H1 (cell line): ENCODE results near the gene ZNF581. TPM values are rescaled to one million over a fixed set of nuclear protein-coding genes. Genes with fewer than 3 reads are reported as not detected.

ENCODE experiments used
- CTCF ChIA-PET: fragments of 300-600 bp; sonication (Branson Sonifier 250); formaldehyde crosslinking; loops from one replicate; lab custom pipeline; 2021; ENCODE audit not compliant: partially characterized antibody; lab: Charles Lee
- POLR2A ChIA-PET: fragments of 300-600 bp; sonication (Branson Sonifier 250); formaldehyde crosslinking; loops from one replicate; lab custom pipeline; 2021; ENCODE audit warnings: inconsistent platforms; ENCODE audit not compliant: partially characterized antibody; lab: Charles Lee
- DNase-seq, 2 experiments: peaks; one replicate each; pipeline versions ENCODE4 v3.0.0 to v3.0.0-alpha.2; 2010 to 2022; ENCODE audit warnings: low spot score in 2 of 2, low read depth in 1 of 2, mixed read lengths in 1 of 2
- FAIRE-seq: peaks from 2 replicates; lab custom pipeline; 2011; peaks lifted over from hg19 to GRCh38; lab: Jason Lieb, UNC
- H2AFZ ChIP-seq: 2 replicates; pipeline ENCODE4 v1.8.1; 2012; ENCODE audit warnings: low read length, inconsistent platforms
- H2AK5ac ChIP-seq: 2 replicates; pipeline ENCODE4 v1.6.1; 2013; ENCODE audit warnings: low read depth, low read length
- H2BK120ac ChIP-seq: replicated peaks from 2 replicates; pipeline ENCODE3; 2013; ENCODE audit warnings: low read depth, low read length, inconsistent platforms
- H2BK12ac ChIP-seq: 2 replicates; pipeline ENCODE4 v1.6.1; 2013; ENCODE audit warnings: low read depth, low read length
- H2BK15ac ChIP-seq: 2 replicates; pipeline ENCODE4 v1.6.1; 2013; ENCODE audit warnings: low read length
- H2BK20ac ChIP-seq: 2 replicates; pipeline ENCODE4 v1.6.1; 2013; ENCODE audit warnings: low read length
- H2BK5ac ChIP-seq: 2 replicates; pipeline ENCODE4 v1.6.1; 2013; ENCODE audit warnings: low read depth, low read length
- H3K14ac ChIP-seq: 2 replicates; pipeline ENCODE4 v1.6.1; 2013; ENCODE audit warnings: inconsistent platforms; ENCODE audit not compliant: insufficient read length
- H3K18ac ChIP-seq: 2 replicates; pipeline ENCODE4 v1.6.1; 2013; ENCODE audit warnings: low read length; ENCODE audit errors: extremely low read depth
- H3K23ac ChIP-seq: 2 replicates; pipeline ENCODE4 v1.6.1; 2013; ENCODE audit warnings: inconsistent platforms; ENCODE audit not compliant: insufficient read length
- H3K23me2 ChIP-seq: 2 replicates; pipeline ENCODE4 v1.6.1; 2013; ENCODE audit warnings: low read depth, low read length
- H3K27ac ChIP-seq: 2 replicates; pipeline ENCODE4 v1.6.1; 2011; ENCODE audit warnings: low read depth, low read length, inconsistent platforms
- H3K27me3 ChIP-seq, 4 experiments: replicated peaks in 1 of 4; 1 replicate in 1 of 4; 2 replicates in 3 of 4; pipeline versions ENCODE4 v1.6.1 to v1.8.1; 2011 to 2013; ENCODE audit warnings: low read length in 3 of 4, mild to moderate bottlenecking in 3 of 4, inconsistent platforms in 2 of 4, mixed read lengths in 2 of 4, moderate library complexity in 1 of 4; ENCODE audit not compliant: control insufficient read depth in 3 of 4, insufficient read depth in 3 of 4; ENCODE audit errors: extremely low read depth in 1 of 4
- H3K36me3 ChIP-seq, 4 experiments: 2 replicates each; pipeline versions ENCODE4 v1.6.1 to v1.8.1; 2011 to 2013; ENCODE audit warnings: mild to moderate bottlenecking in 4 of 4, low read length in 3 of 4, moderate library complexity in 2 of 4, control low read depth in 1 of 4, inconsistent platforms in 1 of 4; ENCODE audit not compliant: insufficient read depth in 4 of 4, control insufficient read depth in 2 of 4
- H3K4ac ChIP-seq: replicated peaks from 2 replicates; pipeline ENCODE3; 2013; ENCODE audit warnings: low read length, low read depth, mixed read lengths, inconsistent platforms; ENCODE audit not compliant: insufficient read length
- H3K4me1 ChIP-seq, 4 experiments: replicated peaks in 1 of 4; 1 replicate in 1 of 4; 2 replicates in 3 of 4; pipeline versions ENCODE4 v1.6.1 to v1.8.1; 2011 to 2013; ENCODE audit warnings: low read length in 3 of 4, inconsistent platforms in 2 of 4, mixed read lengths in 1 of 4; ENCODE audit not compliant: insufficient read depth in 4 of 4, control insufficient read depth in 3 of 4
- H3K4me2 ChIP-seq, 2 experiments: 2 replicates each; pipeline versions ENCODE4 v1.6.1 to v1.8.1; 2011 to 2013; ENCODE audit warnings: low read depth in 2 of 2, low read length in 2 of 2, control low read depth in 1 of 2, inconsistent platforms in 1 of 2, mild to moderate bottlenecking in 1 of 2; ENCODE audit not compliant: insufficient read depth in 1 of 2
- H3K4me3 ChIP-seq, 4 experiments: fragments of 200-600, 300-600 bp in 1 of 4; sonication (generic), shearing (Covaris generic), sonication (Bioruptor Twin) in 1 of 4; 2 replicates each; pipeline versions ENCODE4 v1.5.1 to v1.8.1; 2011 to 2016; ENCODE audit warnings: low read length in 4 of 4, low read depth in 3 of 4, control low read depth in 2 of 4, inconsistent platforms in 2 of 4, mild to moderate bottlenecking in 2 of 4, mixed read lengths in 1 of 4, moderate library complexity in 1 of 4; ENCODE audit not compliant: insufficient read depth in 2 of 4; ENCODE audit errors: extremely low read depth in 1 of 4
- H3K56ac ChIP-seq: replicated peaks from 2 replicates; pipeline ENCODE3; 2013; ENCODE audit warnings: low read depth, mild to moderate bottlenecking, mixed read lengths, low read length, inconsistent platforms; ENCODE audit not compliant: insufficient read length
- H3K79me1 ChIP-seq: 2 replicates; pipeline ENCODE4 v1.6.1; 2013; ENCODE audit warnings: low read depth, low read length, control low read depth
- H3K79me2 ChIP-seq, 2 experiments: 2 replicates each; pipeline versions ENCODE4 v1.6.1 to v1.8.1; 2012 to 2013; ENCODE audit warnings: low read length in 2 of 2, mild to moderate bottlenecking in 2 of 2, inconsistent platforms in 1 of 2; ENCODE audit not compliant: insufficient read depth in 2 of 2, control insufficient read depth in 1 of 2
- H3K9ac ChIP-seq, 4 experiments: replicated peaks in 1 of 4; 1 replicate in 1 of 4; 2 replicates in 3 of 4; pipeline versions ENCODE4 v1.6.1 to v1.8.1; 2011 to 2013; ENCODE audit warnings: low read depth in 3 of 4, low read length in 3 of 4, control low read depth in 2 of 4, mild to moderate bottlenecking in 2 of 4, moderate library complexity in 2 of 4, inconsistent platforms in 1 of 4; ENCODE audit errors: extremely low read depth in 1 of 4
- H3K9me3 ChIP-seq, 2 experiments: 2 replicates each; pipeline versions ENCODE4 v1.6.1 to v1.8.1; 2012 to 2013; ENCODE audit warnings: mild to moderate bottlenecking in 2 of 2, moderate library complexity in 2 of 2, control low read depth in 1 of 2, inconsistent platforms in 1 of 2, low read depth in 1 of 2, low read length in 1 of 2, mixed read lengths in 1 of 2; ENCODE audit not compliant: insufficient read depth in 2 of 2
- H4K20me1 ChIP-seq, 2 experiments: replicated peaks in 1 of 2; 2 replicates each; pipeline versions ENCODE3 to v1.8.1; 2011 to 2013; ENCODE audit warnings: inconsistent platforms in 2 of 2, low read length in 2 of 2, mild to moderate bottlenecking in 1 of 2; ENCODE audit not compliant: insufficient read depth in 2 of 2, control insufficient read depth in 1 of 2
- H4K5ac ChIP-seq: 2 replicates; pipeline ENCODE4 v1.6.1; 2013; ENCODE audit warnings: low read length, low read depth, mixed read lengths, inconsistent platforms; ENCODE audit not compliant: insufficient read length
- H4K8ac ChIP-seq: 2 replicates; pipeline ENCODE4 v1.8.0; 2013; ENCODE audit warnings: mild to moderate bottlenecking, moderate library complexity, low read length, inconsistent platforms; ENCODE audit not compliant: insufficient read depth; ENCODE audit errors: extremely low read depth
- H4K91ac ChIP-seq: replicated peaks from 2 replicates; pipeline ENCODE3; 2013; ENCODE audit warnings: low read length, mixed read lengths, inconsistent platforms; ENCODE audit not compliant: insufficient read length
- CBX8 ChIP-seq: fragments of 300-800, 300-1000 bp; sonication (generic); IDR thresholded peaks from 2 replicates; pipeline ENCODE4 v1.7.1; 2016; ENCODE audit warnings: low read depth, low read length, borderline replicate concordance
- CHD2 ChIP-seq: IDR thresholded peaks from 2 replicates; pipeline ENCODE4 v1.6.1; 2012; ENCODE audit warnings: low read length, improper control_type of control experiment
- CREB1 ChIP-seq: IDR thresholded peaks from 2 replicates; pipeline ENCODE4 v1.6.1; 2012; ENCODE audit warnings: inconsistent platforms
- CTBP2 ChIP-seq: IDR thresholded peaks from 2 replicates; pipeline ENCODE4 v1.7.0; 2011; ENCODE audit warnings: borderline replicate concordance, mild to moderate bottlenecking, moderate library complexity, mixed read lengths, low read length; ENCODE audit not compliant: insufficient read depth, insufficient read length
- E2F6 ChIP-seq: IDR thresholded peaks from 2 replicates; pipeline ENCODE4 v1.6.1; 2012; ENCODE audit warnings: inconsistent platforms
- EGR1 ChIP-seq: IDR thresholded peaks from 2 replicates; pipeline ENCODE4 v1.6.1; 2011; ENCODE audit warnings: low read depth, low read length, borderline replicate concordance
- EZH2 ChIP-seq: fragments of 200-600 bp; sonication (generic); IDR thresholded peaks from 2 replicates; pipeline ENCODE4 v1.7.1; 2012; ENCODE audit warnings: low read depth, mild to moderate bottlenecking, moderate library complexity, low read length, inconsistent platforms; ENCODE audit not compliant: severe bottlenecking
- GTF2F1 ChIP-seq: IDR thresholded peaks from 2 replicates; pipeline ENCODE4 v1.6.1; 2012; ENCODE audit warnings: low read depth, low read length, improper control_type of control experiment, borderline replicate concordance
- JUN ChIP-seq: IDR thresholded peaks from 2 replicates; pipeline ENCODE4 v1.6.1; 2011; ENCODE audit warnings: low read depth, mild to moderate bottlenecking, improper control_type of control experiment, low read length
- KDM5A ChIP-seq: fragments of 200-600 bp; IDR thresholded peaks from 2 replicates; pipeline ENCODE4 v1.7.1; 2012; ENCODE audit warnings: mild to moderate bottlenecking, low read length, inconsistent platforms, mixed read lengths
- POLR2AphosphoS5 ChIP-seq: IDR thresholded peaks from 2 replicates; pipeline ENCODE4 v1.6.1; 2011; ENCODE audit warnings: low read depth, low read length
- POU5F1 ChIP-seq: IDR thresholded peaks from 2 replicates; pipeline ENCODE4 v1.6.1; 2011; ENCODE audit warnings: low read depth, mild to moderate bottlenecking, low read length, moderate library complexity
- TAF7 ChIP-seq: optimal IDR thresholded peaks from 2 replicates; pipeline ENCODE3; 2011; ENCODE audit warnings: low read depth, mild to moderate bottlenecking, inconsistent platforms, low read length, moderate library complexity, borderline replicate concordance
- TCF12 ChIP-seq: IDR thresholded peaks from 2 replicates; pipeline ENCODE4 v1.6.1; 2011; ENCODE audit warnings: low read depth, mild to moderate bottlenecking, low read length
- ZNF274 ChIP-seq: IDR thresholded peaks from 2 replicates; pipeline ENCODE4 v1.7.0; 2012; ENCODE audit warnings: low read length, borderline replicate concordance; ENCODE audit errors: extremely low read depth
- WGBS, 2 experiments: shearing (Covaris generic) in 1 of 2; methylation state at CpG; one replicate each; pipeline versions ENCODE4 v1.1.6 to v1.1.7; 2013 to 2015; ENCODE audit warnings: low lambda C conversion rate in 2 of 2, mixed read lengths in 2 of 2, inconsistent platforms in 1 of 2, low coverage in 1 of 2, missing lambda C conversion rate in 1 of 2; ENCODE audit not compliant: insufficient replicate concordance in 2 of 2, insufficient coverage in 1 of 2, insufficient read length in 1 of 2; ENCODE audit errors: extremely low coverage in 1 of 2, missing lambda C conversion rate in 1 of 2; 5-methylcytosine and 5-hydroxymethylcytosine counted together
- polyA plus RNA-seq, 7 experiments: library from polyadenylated mRNA; depleted of rRNA in 3 of 7; stranded (reverse) in 5 of 7; unstranded in 2 of 7; fragments of >200 nt in 5 of 7; fragments of 200-250 nt in 2 of 7; gene quantifications; 1 replicate in 5 of 7; 2 replicates in 1 of 7; 4 replicates in 1 of 7; pipeline versions ENCODE4 v1.2.1 to v1.2.3, GENCODE V29; 2011 to 2013; ENCODE audit warnings: missing spikeins in 2 of 7, mixed read lengths in 2 of 7
- total RNA-seq: library from RNA; stranded (reverse); fragmentation: NEBNext Ultra II Directional; extraction: Animal tissue kit (Norgen Biotek cat#: 25700); gene quantifications from 2 replicates; pipeline ENCODE4 v1.2.1, GENCODE V29; 2021

The ZNF581 gene
- total and polyA plus RNA-seq, 2 of the 8 experiments (the other 6 are each of a cell fraction or from before 2014, with no cell fraction given) = 73.0 to 76.1 TPM

GRCh38 chr19:55685776-55686175 lies 42.3 kb downstream of the ZNF581 start:
- no peak overlapping the region for H3K4me2 ChIP-seq
- H2BK120ac ChIP-seq = no peak overlapping the region
- H3K9me3 ChIP-seq = no peaks in the 10 kb centered on the region
- no peak overlapping the region for H3K18ac ChIP-seq
- H3K27me3 ChIP-seq = no peaks in the 10 kb centered on the region; a peak in 1 of 7 replicates
- no peak overlapping the region for H3K23ac ChIP-seq
- H4K91ac ChIP-seq = no peak overlapping the region
- peaks cover 2 to 33% (median 17%) of the 10 kb centered on the region in 4 experiments; a peak in 6 of 8 replicates for H3K36me3 ChIP-seq
- H3K27ac ChIP-seq = no peak overlapping the region
- H3K4me3 ChIP-seq = no peak overlapping the region
- no peak overlapping the region for H3K14ac ChIP-seq
- no peak overlapping the region for H3K9ac ChIP-seq
- H3K4me1 ChIP-seq = no peaks in the 10 kb centered on the region
- no peaks in the 10 kb centered on the region for H3K23me2 ChIP-seq
- peaks cover 0 to 29% of the 10 kb centered on the region in 2 experiments; a peak in 2 of 4 replicates for H3K79me2 ChIP-seq
- H4K5ac ChIP-seq = no peak overlapping the region
- H4K20me1 ChIP-seq = peaks cover 5 to 41% of the 10 kb centered on the region in 2 experiments
- H3K56ac ChIP-seq = no peak overlapping the region
- ChIA-PET POLR2A (interaction anchor here (1.1 to 1.5 kb wide), 2 partner anchors 12 to 31 kb away, joined by 3 read pairs; partner anchors contain the start of gene U2AF2), CTCF (no interaction called here)
- no peak overlapping the region for H2AK5ac ChIP-seq
- no peak overlapping the region for H2BK20ac ChIP-seq
- no peak overlapping the region for H3K4ac ChIP-seq
- no peak overlapping the region for H2BK12ac ChIP-seq
- H3K79me1 ChIP-seq = peaks cover 7% of the 10 kb centered on the region
- DNase-seq (no peak), FAIRE-seq (no peak)
- no peak overlapping the region for H2AFZ ChIP-seq
- no peak overlapping the region for H2BK5ac ChIP-seq
- WGBS, 2 experiments = 94% methylated on average over 6 of the region's 6 CpGs; no CpG with 5 or more reads in 1 of the 2 experiments
- no peak overlapping the region for H4K8ac ChIP-seq
- H2BK15ac ChIP-seq = no peak overlapping the region
- TF ChIP-seq CTBP2 (no peak), EZH2 (no peak), CHD2 (no peak), GTF2F1 (no peak), POU5F1 (no peak), E2F6 (no peak), CBX8 (no peak), JUN (no peak), ZNF274 (no peak), TAF7 (no peak), CREB1 (no peak), KDM5A (no peak), TCF12 (no peak), POLR2AphosphoS5 (no peak), EGR1 (no peak)
